Measurements from ENCODE around the gene LARGE1. TPM values are rescaled to one million over a fixed set of nuclear protein-coding genes. Genes with fewer than 3 reads are reported as not detected.

LARGE1 gene
- total and polyA plus RNA-seq, 2 of the 8 experiments (the other 6 are each of a cell fraction or from before 2014, with no cell fraction given), result 43.7 to 83.0 TPM

- Histone ChIP-seq H3K23ac (ENCODE audit: insufficient read length) (no peak overlapping the region), H2BK120ac (replicated peaks; ENCODE audit: low read depth, low read length) (no peak overlapping the region), H3K56ac (replicated peaks; ENCODE audit: insufficient read length, low read depth, low read length) (no peak overlapping the region), H2BK5ac (ENCODE audit: low read depth, low read length) (no peak overlapping the region), H4K5ac (ENCODE audit: insufficient read length, low read depth, low read length) (no peak overlapping the region), H2BK20ac (ENCODE audit: low read length) (no peak overlapping the region), H3K4ac (replicated peaks; ENCODE audit: insufficient read length, low read depth, low read length) (no peak overlapping the region), H3K9me3 (ENCODE audit: insufficient read depth in 2 of 2, low read depth in 1 of 2, low read length in 1 of 2) (no peaks in the 10 kb centered on the region), H3K4me1 (replicated peaks in 1 of 4; ENCODE audit: control insufficient read depth in 3 of 4, insufficient read depth in 4 of 4, low read length in 3 of 4) (no peaks in the 10 kb centered on the region), H3K14ac (ENCODE audit: insufficient read length) (no peak overlapping the region), H2BK12ac (ENCODE audit: low read depth, low read length) (no peak overlapping the region), H3K36me3 (ENCODE audit: control insufficient read depth in 2 of 4, insufficient read depth in 4 of 4, low read length in 3 of 4) (peaks cover 0 to 6% (median 1%) of the 10 kb centered on the region in 4 experiments; a peak in 5 of 8 replicates), H3K79me2 (ENCODE audit: control insufficient read depth in 1 of 2, insufficient read depth in 2 of 2, low read length in 2 of 2) (no peaks in the 10 kb centered on the region), H3K18ac (ENCODE audit: extremely low read depth, low read length) (no peak overlapping the region), H2BK15ac (ENCODE audit: low read length) (no peak overlapping the region), H2AK5ac (ENCODE audit: low read depth, low read length) (no peak overlapping the region), H3K23me2 (ENCODE audit: low read depth, low read length) (no peaks in the 10 kb centered on the region), H4K8ac (ENCODE audit: extremely low read depth, insufficient read depth, low read length) (no peak overlapping the region), H3K27ac (ENCODE audit: low read depth, low read length) (no peak overlapping the region), H3K4me3 (ENCODE audit: extremely low read depth in 1 of 4, insufficient read depth in 2 of 4, low read depth in 3 of 4, low read length in 4 of 4) (no peak overlapping the region), H3K27me3 (replicated peaks in 1 of 4; ENCODE audit: control insufficient read depth in 3 of 4, extremely low read depth in 1 of 4, insufficient read depth in 3 of 4, low read length in 3 of 4) (no peaks in the 10 kb centered on the region), H2AFZ (ENCODE audit: low read length) (no peak overlapping the region), H3K4me2 (ENCODE audit: insufficient read depth in 1 of 2, low read depth in 2 of 2, low read length in 2 of 2) (no peak overlapping the region), H4K91ac (replicated peaks; ENCODE audit: insufficient read length, low read length) (no peak overlapping the region), H4K20me1 (replicated peaks in 1 of 2; ENCODE audit: control insufficient read depth in 1 of 2, insufficient read depth in 2 of 2, low read length in 2 of 2) (peaks cover 0 to 3% of the 10 kb centered on the region in 2 experiments), H3K9ac (replicated peaks in 1 of 4; ENCODE audit: extremely low read depth in 1 of 4, low read depth in 3 of 4, low read length in 3 of 4) (no peak overlapping the region), H3K79me1 (ENCODE audit: low read depth, low read length) (no peaks in the 10 kb centered on the region)
- ChIA-PET CTCF (ENCODE audit: partially characterized antibody) (interaction anchor here (0.9 to 2.7 kb wide), 4 partner anchors 10 to 203 kb away, joined by 3 to 11 read pairs (median 5); no protein-coding TSS in a partner anchor), POLR2A (ENCODE audit: partially characterized antibody) (interaction anchor here (1.0 kb wide), 1 partner anchor 11 kb away, joined by 3 read pairs; no protein-coding TSS in a partner anchor)
- TF ChIP-seq CHD2 (IDR thresholded peaks at IDR 0.05; ENCODE audit: low read length) (no peak), POLR2AphosphoS5 (IDR thresholded peaks at IDR 0.05; ENCODE audit: low read depth, low read length) (no peak), MAX (IDR thresholded peaks at IDR 0.05) (no peak)
- FAIRE-seq, result no peak
- DNase-seq (ENCODE audit: low read depth in 1 of 2, low spot score in 2 of 2), result no peak
- 96% methylated on average over 11 of the region's 11 CpGs; no CpG with 5 or more reads in 1 of the 2 experiments for WGBS, 2 experiments (ENCODE audit: extremely low coverage in 1 of 2, insufficient coverage in 1 of 2, insufficient read length in 1 of 2, insufficient replicate concordance in 2 of 2, low coverage in 1 of 2, low lambda C conversion rate in 2 of 2, missing lambda C conversion rate in 1 of 2)
These were observed 605.2 kb downstream of the LARGE1 start for GRCh38 chr22:33315117-33315516.
